GM19099 (cell line): ENCODE data around the gene ARL5C.
A peak's percentile ranks its signal among the peaks of the same experiment; 100 is the strongest.

ENCODE experiments used
- POLR2A ChIP-seq: IDR thresholded peaks from 3 replicates; pipeline ENCODE4 v1.6.1; 2011; ENCODE audit warnings: low read depth; ENCODE audit not compliant: insufficient read length; ENCODE audit errors: extremely low read depth

Gene ARL5C

DNA sequence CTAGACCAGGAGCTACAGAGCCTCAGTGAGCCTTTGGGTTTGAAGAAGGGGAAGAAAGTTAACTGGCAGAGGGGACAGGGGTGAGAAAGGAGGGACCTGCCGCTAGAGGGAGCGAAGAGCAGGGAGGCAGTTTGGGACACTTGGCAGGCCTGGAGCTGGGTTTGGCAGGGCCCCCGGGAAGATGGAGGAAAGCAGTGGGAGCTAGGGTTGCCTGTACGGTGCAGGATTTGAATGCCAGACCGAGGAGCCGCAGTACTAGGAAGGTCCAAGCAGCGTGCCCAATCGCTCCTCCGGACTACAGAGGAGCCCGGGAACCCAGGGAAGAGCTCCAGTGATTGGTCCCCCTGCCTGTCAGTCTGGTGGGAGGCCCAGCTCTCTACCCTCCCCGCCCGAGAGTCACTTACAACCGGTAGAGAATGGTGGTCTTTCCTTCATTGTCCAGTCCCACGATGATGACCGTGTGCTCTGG lies 1.3 kb downstream of the ARL5C start:
- peak; percentile 27 for TF ChIP-seq POLR2A

DNA sequence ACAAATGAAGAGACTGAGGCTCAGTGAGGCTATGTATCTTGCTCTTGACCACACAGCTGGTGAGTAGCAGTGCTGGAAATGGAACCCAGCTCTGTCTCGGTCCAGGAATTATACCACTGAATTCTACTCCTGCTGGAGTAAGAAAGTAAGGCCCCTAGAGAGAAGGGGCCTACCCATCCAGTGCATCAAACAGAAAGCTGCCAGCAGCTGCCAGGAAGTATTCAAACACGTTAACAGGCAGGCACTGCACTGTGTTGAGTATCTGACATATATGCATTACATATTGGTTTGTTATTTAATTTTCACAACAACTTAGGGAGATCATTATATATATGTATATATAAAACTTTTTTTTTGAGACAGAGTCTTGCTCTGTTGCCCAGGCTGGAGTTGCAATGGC lies 4.0 kb downstream of the ARL5C start:
- no peak for TF ChIP-seq POLR2A

DNA sequence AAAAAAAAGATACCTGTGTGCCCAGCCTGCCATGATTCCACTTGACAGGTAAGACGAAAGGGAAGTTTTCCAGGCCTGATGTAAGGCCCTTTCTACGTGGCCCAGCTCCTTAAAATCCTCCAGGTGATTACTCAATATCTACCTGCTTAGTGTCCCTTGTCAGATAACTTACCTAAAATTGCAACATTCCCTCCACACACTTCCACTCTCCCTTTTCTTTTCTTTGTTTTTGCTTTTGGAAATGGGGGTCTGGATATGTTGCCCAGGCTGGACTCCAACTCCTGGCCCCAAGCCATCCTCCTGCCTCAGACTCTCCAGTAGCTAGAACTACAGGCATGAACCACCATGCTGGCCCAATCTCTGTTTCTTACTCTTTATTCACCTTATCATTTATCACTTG lies 7.3 kb downstream of the ARL5C start:
- no peak for TF ChIP-seq POLR2A

DNA sequence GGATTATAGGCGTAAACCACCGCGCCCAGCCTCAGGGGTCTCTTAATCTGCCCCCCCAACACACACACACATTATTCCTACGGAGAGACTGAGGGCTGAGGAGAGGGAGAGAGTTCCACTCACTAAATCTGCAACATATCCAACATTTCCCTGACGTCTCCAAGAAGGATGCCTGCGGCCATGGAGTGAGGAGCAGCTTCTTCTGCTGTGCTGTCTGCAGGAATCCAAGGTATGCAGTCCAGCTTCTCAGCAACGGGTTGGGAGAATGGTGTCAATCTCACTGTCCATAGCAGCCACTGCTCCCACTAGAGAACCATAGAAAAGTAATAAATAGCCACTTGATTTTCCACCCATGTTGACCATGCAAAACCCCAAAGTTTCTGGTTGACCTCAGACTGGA lies 9.5 kb downstream of the ARL5C start:
- TF ChIP-seq POLR2A, result no peak

DNA sequence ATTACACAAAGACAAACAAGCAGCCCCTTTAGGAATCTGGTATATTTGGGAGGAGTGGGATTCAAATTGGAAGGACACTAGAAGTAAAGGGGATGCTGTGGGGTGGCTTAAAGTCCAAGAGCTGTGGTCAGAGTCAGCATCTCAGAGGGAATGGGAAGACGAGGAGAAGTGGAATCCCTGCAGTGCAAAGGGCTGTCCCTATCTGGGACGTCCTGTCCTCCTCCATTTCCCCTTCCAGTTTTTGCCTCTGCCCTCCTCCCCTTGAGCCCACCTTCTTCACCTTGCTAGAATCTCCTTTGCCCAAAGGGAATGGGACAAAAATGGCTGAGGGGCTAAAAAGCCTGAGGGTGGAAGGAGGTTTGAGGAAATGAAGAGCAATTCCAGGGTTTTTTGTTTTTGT lies 10.3 kb downstream of the ARL5C start:
- no peak for TF ChIP-seq POLR2A

DNA sequence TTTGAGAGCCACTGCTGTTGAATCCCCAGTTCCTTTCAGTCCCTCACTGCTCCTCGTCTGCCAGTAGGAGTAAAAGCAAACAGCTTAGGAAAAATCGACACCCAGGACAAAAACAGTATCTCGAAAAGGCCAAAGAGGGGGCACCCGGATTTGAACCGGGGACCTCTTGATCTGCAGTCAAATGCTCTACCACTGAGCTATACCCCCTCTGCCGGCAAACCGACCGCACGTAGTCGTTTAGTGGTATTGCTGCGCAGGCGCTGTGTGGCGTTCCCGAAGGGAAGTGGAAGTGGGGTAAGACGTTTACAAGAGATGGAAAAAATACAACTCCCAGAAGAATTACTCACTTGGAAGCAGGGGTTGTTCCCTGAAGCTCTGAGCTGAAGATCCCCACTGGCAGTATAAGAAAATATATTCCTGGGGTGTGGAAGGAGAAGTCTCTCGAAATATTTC lies 12.3 kb downstream of the ARL5C start:
- TF ChIP-seq POLR2A, result no peak

DNA sequence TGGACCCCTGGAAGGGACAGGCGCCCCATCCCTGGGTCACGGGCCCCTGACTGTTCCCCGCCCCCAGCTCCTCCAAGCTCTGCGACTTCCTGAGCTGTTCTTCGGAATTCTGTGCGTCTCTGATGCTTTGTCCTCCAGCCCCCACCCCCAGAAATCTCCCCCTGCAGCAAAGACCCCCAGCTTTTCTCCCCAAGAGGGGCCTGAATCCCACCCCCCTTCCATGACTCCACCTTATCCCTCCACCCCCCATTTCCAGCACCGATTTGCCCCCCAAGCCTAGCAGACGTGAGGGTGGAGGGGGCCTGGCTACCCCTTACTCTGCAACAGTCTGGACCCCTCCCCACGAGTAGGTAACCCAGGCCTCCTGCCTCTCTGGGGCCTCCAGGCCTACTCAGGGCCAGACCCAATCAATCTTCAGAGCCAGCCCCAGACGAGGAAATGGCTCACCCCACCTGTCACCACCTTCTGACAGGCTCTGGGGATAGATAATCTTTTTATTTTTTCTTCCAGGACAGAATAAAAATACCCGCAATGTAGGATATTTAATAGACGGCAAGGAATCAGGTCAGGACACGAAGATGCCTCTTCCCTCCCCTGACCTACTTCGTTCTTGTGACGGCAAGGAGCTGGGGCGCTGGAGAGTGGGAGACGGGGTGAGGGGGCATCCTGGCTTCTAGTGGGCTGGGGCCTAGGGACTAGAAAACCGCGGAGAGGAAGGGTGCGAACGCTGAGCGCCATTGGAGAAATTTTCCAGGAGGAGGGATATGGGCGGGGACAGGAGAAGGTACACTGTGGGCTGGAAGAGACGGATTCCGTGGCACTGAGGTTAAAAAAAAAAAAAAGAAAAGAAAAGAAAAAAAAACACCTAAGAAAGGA lies 13.8 kb downstream of the ARL5C start:
- TF ChIP-seq POLR2A, result no peak

DNA sequence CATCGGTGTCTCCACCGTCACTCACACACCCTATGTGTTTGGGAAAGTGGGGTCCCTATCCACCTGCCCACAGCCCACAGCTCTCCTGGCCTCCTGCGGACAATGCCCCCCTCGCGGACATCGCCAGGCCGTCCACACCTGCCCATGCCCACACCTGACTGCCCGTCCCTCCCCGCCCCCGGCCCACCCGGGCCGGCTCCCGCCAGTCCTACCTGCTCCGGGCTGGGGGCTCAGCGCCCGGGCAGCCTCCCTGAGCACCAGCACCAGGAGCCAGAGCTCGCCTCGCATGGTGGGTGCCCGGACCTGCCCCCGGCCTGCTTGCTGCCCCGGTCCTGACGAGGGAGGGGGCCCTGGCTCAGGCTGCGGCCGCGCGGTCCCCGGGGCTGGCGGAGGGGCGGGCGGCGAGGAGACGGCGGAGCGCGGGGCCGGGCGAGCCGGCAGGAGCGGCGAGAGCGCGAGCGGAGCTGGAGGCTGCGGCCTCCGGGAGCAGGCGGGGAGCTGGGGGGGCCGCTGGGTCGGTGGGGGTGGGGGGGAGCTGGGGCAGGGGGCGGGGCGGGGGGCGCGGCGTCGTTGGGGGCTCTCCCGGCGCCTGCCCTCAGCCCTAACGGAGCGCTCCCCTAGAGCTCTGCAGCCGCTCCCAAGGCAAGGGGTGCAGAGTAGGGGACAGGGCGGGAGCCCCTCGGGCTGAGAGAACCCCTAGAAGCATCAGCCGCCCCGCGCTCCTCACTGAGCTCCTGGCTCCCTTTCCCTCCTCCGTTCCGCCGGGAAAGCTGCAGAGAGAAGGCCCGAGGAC lies 14.6 kb downstream of the ARL5C start, which contains the start of gene PLXDC1:
TSS of gene PLXDC1 (minus strand) at position 488 of the 793 bp plus-strand sequence. CDS start at position 288, 200 bp downstream.
- no peak for TF ChIP-seq POLR2A

DNA sequence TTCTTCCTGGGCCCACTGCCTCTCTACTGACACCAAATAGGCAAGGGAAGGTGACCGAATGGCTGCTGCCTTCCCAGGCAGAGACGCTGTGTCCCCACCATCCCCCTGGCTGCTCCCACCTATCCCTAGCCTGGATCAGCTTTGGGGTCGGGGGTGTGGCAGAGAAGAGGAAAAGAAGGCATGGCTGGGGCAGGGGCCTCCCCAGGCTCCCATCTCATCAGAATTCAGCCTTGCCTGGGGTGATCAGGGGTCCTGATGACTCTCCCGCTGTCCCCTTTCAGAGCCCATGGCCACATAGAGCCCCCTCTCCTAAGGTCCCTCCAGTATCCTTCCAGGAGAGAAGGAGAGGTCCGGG lies 15.2 kb downstream of the ARL5C start:
- no peak for TF ChIP-seq POLR2A

DNA sequence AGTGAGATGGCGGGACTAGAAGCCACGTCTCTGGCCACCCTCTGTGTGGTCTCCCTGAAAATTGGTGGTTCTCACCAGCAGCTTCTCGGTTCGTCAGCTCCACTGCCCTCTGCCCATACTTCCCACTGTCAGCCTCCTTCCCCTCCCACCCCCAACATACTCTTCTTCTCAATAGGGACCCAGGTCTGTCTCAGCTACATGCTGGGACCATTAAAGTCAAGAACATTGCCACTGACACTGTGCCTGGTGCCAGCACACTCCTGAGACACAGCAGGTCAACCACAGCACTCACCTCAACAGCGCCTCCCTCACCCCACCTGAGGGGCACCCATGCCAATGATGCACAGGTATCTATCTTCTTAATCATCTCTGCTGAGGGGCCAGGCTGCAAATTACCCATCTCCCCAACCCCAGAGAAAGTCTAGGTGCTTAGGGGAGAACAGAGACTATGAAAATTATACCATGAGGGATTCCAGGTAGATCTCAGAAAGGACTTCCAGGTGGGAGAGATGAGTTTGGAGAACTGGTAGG lies 15.8 kb downstream of the ARL5C start:
- no peak for TF ChIP-seq POLR2A

DNA sequence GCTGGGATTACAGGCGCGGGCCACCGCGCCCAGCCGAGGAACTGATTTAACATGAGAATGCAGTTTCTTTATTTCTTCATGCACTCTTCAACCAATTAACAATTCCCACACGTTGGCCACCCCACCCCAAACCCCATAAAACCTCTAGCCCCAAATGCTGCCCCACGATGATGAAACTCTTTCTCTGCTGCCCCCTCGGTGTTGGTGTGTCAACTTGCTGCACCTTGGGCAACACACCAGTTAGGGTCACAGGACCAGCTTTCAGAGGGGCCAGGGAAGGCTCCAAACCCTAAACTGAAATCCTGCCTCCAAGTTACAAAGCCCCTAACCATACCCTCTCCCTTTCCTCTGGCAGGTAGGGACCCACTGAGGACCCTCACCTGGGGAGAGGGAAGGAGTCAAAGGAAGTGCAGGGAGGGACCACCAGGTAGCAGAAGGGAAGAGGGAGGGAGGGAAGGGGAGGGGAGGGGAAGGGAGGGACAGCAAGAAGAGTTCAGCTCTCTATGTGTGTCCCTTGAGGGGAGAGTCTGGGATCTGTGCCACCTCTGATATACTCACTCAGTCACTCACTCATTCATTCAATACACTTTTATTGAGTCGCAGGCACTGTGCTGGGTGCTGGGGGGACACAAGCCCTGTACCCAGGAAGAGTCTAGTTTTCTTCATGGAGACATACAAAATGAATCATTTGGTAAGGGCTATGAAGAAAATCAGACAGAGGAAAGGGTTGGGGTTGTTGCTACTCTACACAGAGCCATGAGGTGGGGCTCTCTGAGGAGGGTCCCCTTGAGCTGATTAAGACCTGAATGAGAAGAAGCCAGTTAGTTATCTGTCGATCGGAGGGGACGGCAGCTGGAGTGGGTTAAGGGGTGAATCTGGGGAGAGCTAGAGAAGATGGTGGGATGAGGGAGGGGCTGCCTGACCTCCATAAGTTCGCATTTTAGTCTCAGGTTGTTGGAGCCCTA lies 18.5 kb downstream of the ARL5C start:
- TF ChIP-seq POLR2A, result no peak

DNA sequence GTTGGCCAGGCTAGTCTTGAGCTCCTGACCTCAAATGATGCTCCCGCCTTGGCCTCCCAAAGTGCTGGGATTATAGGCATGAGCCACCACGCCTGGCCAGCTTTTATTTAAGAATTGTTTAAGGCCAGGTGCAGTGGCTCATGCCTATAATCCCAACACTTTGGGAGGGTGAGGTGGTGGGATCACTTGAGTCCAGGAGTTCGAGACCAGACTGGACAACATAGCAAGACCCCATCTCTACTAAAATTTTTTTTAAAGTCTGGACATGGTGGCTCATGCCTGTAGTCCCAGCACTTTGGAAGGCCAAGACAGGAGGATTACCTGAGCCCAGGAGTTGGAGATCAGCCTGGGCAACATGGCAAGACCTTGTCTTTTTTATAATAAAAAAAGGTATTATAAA lies 19.7 kb downstream of the ARL5C start:
- no peak for TF ChIP-seq POLR2A

DNA sequence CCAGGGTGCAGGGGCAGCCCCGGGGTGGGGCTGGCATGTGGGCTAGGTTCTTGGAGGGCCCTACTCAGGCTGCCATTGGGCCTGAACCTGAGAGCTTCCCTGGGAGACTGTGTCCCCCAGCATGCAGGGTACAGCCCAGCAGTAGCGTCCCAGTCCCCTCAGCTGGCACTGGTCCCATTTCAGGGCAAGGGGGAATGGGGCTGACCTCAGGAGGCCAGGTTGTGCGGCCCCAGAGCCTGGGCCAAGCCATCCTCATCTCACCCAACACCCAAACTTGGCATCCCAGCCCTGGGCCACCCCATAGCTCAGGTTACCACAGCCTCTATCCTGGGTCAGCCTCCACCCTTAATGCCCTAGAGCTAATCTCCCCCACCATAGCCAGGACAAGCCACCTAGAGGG lies 20.8 kb downstream of the ARL5C start:
- TF ChIP-seq POLR2A, result no peak

DNA sequence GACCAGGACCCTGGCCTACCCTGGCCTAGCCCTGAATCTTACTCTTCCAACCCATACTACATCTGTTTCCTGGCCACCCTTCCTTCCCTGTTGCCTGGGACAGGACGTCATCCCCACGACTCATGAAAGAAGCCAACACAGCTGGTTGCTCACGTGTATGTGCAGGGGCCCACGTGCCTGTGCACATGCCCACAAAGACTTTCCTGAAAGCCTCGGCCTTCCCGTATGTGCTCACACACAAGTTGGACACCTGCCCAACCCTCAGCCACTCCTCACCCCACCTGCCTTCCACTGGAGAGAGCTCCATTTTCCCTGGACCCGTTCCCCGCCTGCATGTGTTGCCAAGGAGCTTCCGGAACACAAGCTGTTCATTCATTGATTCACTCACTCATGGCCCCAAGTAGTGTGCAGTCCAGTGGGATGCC lies 21.5 kb downstream of the ARL5C start:
- TF ChIP-seq POLR2A, result no peak
